Smooth muscle cell (in vitro differentiated cells): Measurements from ENCODE around the gene ZMYND11. TPM values are rescaled to one million over a fixed set of nuclear protein-coding genes. Genes with fewer than 3 reads are reported as not detected.

Experiments used
- DNase-seq: peaks from one replicate; lab custom pipeline; 2025; ENCODE audit not compliant: unreplicated experiment; lab: John Stamatoyannopoulos, UW
- H2AFZ ChIP-seq: fragments of 200-600 bp; sonication (generic); 2 replicates; pipeline ENCODE4 v1.6.0; 2016; ENCODE audit warnings: antibody characterized with exemption, low read depth, mild to moderate bottlenecking
- H3F3A ChIP-seq: fragments of 200-600 bp; sonication (generic); 2 replicates; pipeline ENCODE4 v1.6.0; 2017; ENCODE audit warnings: antibody characterized with exemption, low read depth
- H3K27ac ChIP-seq: fragments of 200-600 bp; sonication (generic); 2 replicates; pipeline ENCODE4 v1.5.1; 2016; ENCODE audit warnings: low read depth, mild to moderate bottlenecking
- H3K27me3 ChIP-seq: fragments of 200-600 bp; sonication (generic); 2 replicates; pipeline ENCODE4 v1.6.1; 2016; ENCODE audit warnings: low read depth, mild to moderate bottlenecking
- H3K36me3 ChIP-seq: fragments of 200-600 bp; sonication (generic); 2 replicates; pipeline ENCODE4 v1.5.1; 2016; ENCODE audit warnings: low read depth
- H3K4me1 ChIP-seq: fragments of 200-600 bp; sonication (generic); 2 replicates; pipeline ENCODE4 v1.5.1; 2016; ENCODE audit warnings: low read depth
- H3K4me2 ChIP-seq: fragments of 200-600 bp; sonication (generic); 2 replicates; pipeline ENCODE4 v1.6.0; 2016; ENCODE audit warnings: mild to moderate bottlenecking
- H3K4me3 ChIP-seq: fragments of 200-600 bp; sonication (generic); 2 replicates; pipeline ENCODE4 v1.5.1; 2016; ENCODE audit warnings: mild to moderate bottlenecking
- H3K79me2 ChIP-seq: fragments of 200-600 bp; sonication (generic); 2 replicates; pipeline ENCODE4 v1.6.0; 2016; ENCODE audit warnings: low read depth, mild to moderate bottlenecking
- H3K9ac ChIP-seq: fragments of 200-600 bp; sonication (generic); 2 replicates; pipeline ENCODE4 v1.6.0; 2016; ENCODE audit warnings: low read depth
- H3K9me3 ChIP-seq: fragments of 200-600 bp; sonication (generic); replicated peaks from 2 replicates; pipeline ENCODE4 v1.5.1; 2016; ENCODE audit warnings: low read depth
- H4K20me1 ChIP-seq: fragments of 200-600 bp; sonication (generic); 2 replicates; pipeline ENCODE4 v1.6.0; 2016; ENCODE audit warnings: low read depth
- CTCF ChIP-seq: fragments of 200-600 bp; sonication (generic); IDR thresholded peaks from 2 replicates; pipeline ENCODE4 v1.5.1; 2017; ENCODE audit warnings: borderline replicate concordance, mild to moderate bottlenecking, antibody characterized with exemption; ENCODE audit not compliant: insufficient read depth, poor library complexity, severe bottlenecking
- WGBS: methylation state at CpG from one replicate; pipeline ENCODE4 v1.1.7; 2016; ENCODE audit warnings: low lambda C conversion rate; 5-methylcytosine and 5-hydroxymethylcytosine counted together
- polyA plus RNA-seq: library from polyadenylated mRNA; unstranded; fragments of >200 nt; fragmentation: Nextera tagmentation; extraction: Ambion mirVana; gene quantifications from 2 replicates; pipeline ENCODE4 v1.2.1, GENCODE V29; 2016
- total RNA-seq: library from RNA; depleted of rRNA; stranded (reverse); fragments of >200 nt; gene quantifications from 2 replicates; pipeline ENCODE4 v1.2.3, GENCODE V29; 2014

Gene ZMYND11
- total and polyA plus RNA-seq, 2 experiments from 2014 or later: 33.7 to 66.3 TPM

GRCh38 chr10:152915-153314, 17.7 kb downstream of the ZMYND11 start:
- 90% methylated on average over 4 of the region's 4 CpGs for WGBS
- H3K27ac ChIP-seq: no peak overlapping the region
- no peak for DNase-seq
- TF ChIP-seq CTCF: no peak
- peaks cover 67% of the 10 kb centered on the region for H4K20me1 ChIP-seq
- H3K36me3 ChIP-seq: no peaks in the 10 kb centered on the region
- no peaks in the 10 kb centered on the region for H3F3A ChIP-seq
- H3K9ac ChIP-seq: no peak overlapping the region
- H3K27me3 ChIP-seq: no peaks in the 10 kb centered on the region
- no peaks in the 10 kb centered on the region for H3K4me1 ChIP-seq
- H3K79me2 ChIP-seq: peaks cover 80% of the 10 kb centered on the region
- no peaks in the 10 kb centered on the region for H3K9me3 ChIP-seq
- no peak overlapping the region for H2AFZ ChIP-seq
- no peak overlapping the region for H3K4me3 ChIP-seq
- no peak overlapping the region for H3K4me2 ChIP-seq

- WGBS: 92% methylated on average over 5 of the region's 5 CpGs
Observed at GRCh38 chr10:154348-154747, 19.1 kb downstream of the ZMYND11 start.

GRCh38 chr10:167383-167782, 32.1 kb downstream of the ZMYND11 start:
- Histone ChIP-seq H3F3A (no peaks in the 10 kb centered on the region), H4K20me1 (peaks cover 41% of the 10 kb centered on the region), H2AFZ (no peak overlapping the region), H3K4me3 (no peak overlapping the region), H3K4me2 (no peak overlapping the region), H3K9ac (no peak overlapping the region), H3K27ac (no peak overlapping the region), H3K79me2 (peaks cover 83% of the 10 kb centered on the region), H3K4me1 (no peaks in the 10 kb centered on the region), H3K27me3 (no peaks in the 10 kb centered on the region), H3K36me3 (no peaks in the 10 kb centered on the region), H3K9me3 (peaks cover 3% of the 10 kb centered on the region)
- no peak for DNase-seq
- no peak for TF ChIP-seq CTCF

More at GRCh38 chr10:154348-154747, 19.1 kb downstream of the ZMYND11 start:
- Histone ChIP-seq H2AFZ (no peak overlapping the region), H3K79me2 (peaks cover 82% of the 10 kb centered on the region), H3K9me3 (no peaks in the 10 kb centered on the region), H3K27ac (no peak overlapping the region), H3K36me3 (no peaks in the 10 kb centered on the region), H3K9ac (no peak overlapping the region), H4K20me1 (peaks cover 69% of the 10 kb centered on the region), H3K4me1 (no peaks in the 10 kb centered on the region), H3F3A (no peaks in the 10 kb centered on the region), H3K4me2 (no peak overlapping the region), H3K4me3 (no peak overlapping the region), H3K27me3 (no peaks in the 10 kb centered on the region)
- no peak for TF ChIP-seq CTCF
- DNase-seq: no peak

- WGBS: 97% methylated on average over 4 of the region's 4 CpGs
Observed at GRCh38 chr10:173741-174140, 38.5 kb downstream of the ZMYND11 start.

More at GRCh38 chr10:173741-174140, 38.5 kb downstream of the ZMYND11 start:
- no peaks in the 10 kb centered on the region for H3K4me1 ChIP-seq
- no peak overlapping the region for H3K27ac ChIP-seq
- H3K79me2 ChIP-seq: peaks cover 52% of the 10 kb centered on the region
- TF ChIP-seq CTCF: no peak
- no peak overlapping the region for H3K4me2 ChIP-seq
- no peaks in the 10 kb centered on the region for H3F3A ChIP-seq
- no peak for DNase-seq
- H3K9me3 ChIP-seq: no peaks in the 10 kb centered on the region
- no peak overlapping the region for H3K9ac ChIP-seq
- no peaks in the 10 kb centered on the region for H3K27me3 ChIP-seq
- H4K20me1 ChIP-seq: peaks cover 60% of the 10 kb centered on the region
- H3K36me3 ChIP-seq: no peaks in the 10 kb centered on the region
- H2AFZ ChIP-seq: no peak overlapping the region
- no peak overlapping the region for H3K4me3 ChIP-seq
